Inflammatory macrophage (primary cell): ENCODE results near the gene PPIE.

Source experiments
- DNase-seq, 2 donors: peaks; one replicate each; pipeline ENCODE4 v3.0.0-alpha.2; 2020 to 2022
- total RNA-seq, 18 experiments: gene quantifications; one replicate each; lab custom pipeline; 2026; ENCODE audit warnings: mixed read lengths in 6 of 18, inconsistent platforms in 2 of 18; lab: John Stamatoyannopoulos, UW

The PPIE gene
- total RNA-seq, result 8.7 to 31.7 (median 25.3) reads per million in 18 experiments

DNA sequence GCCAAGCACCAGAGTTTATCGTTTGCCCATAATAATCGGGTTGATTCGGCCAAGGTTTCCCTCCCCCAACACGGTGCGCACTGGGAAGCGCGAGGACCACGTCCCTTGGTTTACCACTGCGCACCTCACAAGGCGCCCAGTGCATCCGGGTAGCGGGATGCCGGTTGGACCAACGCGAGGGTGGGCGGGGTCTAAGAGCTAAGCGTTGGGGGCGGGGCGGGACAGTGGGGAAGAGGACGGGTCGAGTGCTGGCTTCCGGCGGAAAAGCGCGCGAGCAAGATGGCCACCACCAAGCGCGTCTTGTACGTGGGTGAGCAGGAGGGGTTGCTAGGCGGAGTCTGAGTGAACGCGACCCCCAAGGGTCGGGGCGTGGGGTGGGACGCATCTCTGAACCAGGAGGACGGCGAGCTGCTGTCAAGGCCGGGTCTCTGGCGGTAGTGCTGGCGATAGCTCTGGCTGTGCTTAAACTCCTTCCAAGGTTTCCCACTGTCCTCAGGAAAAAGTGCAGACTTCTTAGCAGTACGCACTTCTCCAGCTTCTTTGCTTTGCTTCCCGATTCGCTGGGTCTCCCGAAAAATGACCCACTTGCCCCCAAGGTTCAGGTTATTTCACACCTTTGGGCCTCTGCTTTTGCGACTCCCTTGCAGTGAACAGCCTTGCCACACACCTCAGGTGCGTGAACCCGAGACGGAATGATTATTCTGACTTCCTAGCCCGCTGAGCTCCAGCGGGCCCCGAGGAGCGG, at the start of gene PPIE:
Gene PPIE, plus strand, starts transcription at position 261 of the 745 bp plus-strand sequence. Its CDS starts 19 bp downstream, at position 280.
- peak; percentile 90 to 96 for DNase-seq

- DNase-seq, result no peak
These were observed 49.5 kb upstream of the PPIE start for GRCh38 chr1:39689214-39689613.

DNA sequence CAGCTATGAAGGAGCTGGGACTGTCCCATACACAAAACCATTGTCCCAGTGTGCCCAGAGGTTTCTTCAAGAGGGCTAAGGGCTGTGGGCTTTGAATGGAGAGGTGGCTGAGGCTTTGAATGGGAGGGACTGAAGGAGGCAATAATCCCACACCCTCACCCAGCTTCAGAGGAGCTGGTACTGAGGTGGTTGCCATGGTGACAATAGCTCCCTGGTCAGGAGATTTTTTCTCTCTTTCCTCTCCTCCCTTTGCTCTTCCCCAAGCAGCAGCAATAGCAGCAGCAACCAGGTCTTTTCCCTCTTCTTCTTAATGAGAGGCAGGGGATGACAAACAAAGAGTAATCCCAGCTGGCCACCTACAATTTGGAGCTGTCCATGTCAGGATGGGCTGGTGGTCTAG, 49.0 kb upstream of the PPIE start:
- no peak for DNase-seq

GRCh38 chr1:39690225-39690624, 48.5 kb upstream of the PPIE start:
- no peak for DNase-seq

DNA sequence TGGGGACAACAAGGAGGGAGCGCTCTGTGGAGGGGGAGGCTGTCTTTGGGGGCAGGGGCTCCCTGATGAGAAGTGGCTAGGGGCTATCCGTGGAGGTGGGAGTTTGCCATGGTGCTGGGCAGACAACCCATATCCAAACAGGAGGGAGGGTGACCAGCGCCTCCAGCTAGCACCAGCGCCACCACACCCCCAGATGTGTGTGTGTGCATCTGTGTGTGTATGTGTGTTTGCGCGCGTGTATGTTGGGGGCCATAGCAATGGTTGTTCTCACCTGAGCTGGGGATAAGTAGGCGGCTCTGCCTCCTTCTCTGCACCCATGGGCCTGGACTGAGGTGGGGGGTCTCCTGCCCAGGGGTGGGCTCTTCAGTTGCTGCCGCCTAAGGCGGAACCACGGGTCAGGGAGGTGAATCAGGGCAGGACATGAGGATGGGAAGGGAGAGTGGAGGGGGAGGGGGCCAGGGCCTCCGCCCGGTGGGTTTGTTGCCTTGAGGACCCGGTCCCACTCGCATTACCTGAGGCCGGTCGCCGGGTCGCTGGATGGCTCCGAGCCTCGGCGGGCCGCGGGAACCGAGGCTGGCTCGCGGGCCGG, 47.8 kb upstream of the PPIE start:
- DNase-seq, result no peak

GRCh38 chr1:39691383-39692151, 47.1 kb upstream of the PPIE start, which contains the start of gene HPCAL4:
Gene HPCAL4, minus strand, starts transcription at chr1:39691433. Its CDS starts 6,830 bp downstream, at chr1:39684603.
- DNase-seq, result peak; percentile 50 to 71

DNA sequence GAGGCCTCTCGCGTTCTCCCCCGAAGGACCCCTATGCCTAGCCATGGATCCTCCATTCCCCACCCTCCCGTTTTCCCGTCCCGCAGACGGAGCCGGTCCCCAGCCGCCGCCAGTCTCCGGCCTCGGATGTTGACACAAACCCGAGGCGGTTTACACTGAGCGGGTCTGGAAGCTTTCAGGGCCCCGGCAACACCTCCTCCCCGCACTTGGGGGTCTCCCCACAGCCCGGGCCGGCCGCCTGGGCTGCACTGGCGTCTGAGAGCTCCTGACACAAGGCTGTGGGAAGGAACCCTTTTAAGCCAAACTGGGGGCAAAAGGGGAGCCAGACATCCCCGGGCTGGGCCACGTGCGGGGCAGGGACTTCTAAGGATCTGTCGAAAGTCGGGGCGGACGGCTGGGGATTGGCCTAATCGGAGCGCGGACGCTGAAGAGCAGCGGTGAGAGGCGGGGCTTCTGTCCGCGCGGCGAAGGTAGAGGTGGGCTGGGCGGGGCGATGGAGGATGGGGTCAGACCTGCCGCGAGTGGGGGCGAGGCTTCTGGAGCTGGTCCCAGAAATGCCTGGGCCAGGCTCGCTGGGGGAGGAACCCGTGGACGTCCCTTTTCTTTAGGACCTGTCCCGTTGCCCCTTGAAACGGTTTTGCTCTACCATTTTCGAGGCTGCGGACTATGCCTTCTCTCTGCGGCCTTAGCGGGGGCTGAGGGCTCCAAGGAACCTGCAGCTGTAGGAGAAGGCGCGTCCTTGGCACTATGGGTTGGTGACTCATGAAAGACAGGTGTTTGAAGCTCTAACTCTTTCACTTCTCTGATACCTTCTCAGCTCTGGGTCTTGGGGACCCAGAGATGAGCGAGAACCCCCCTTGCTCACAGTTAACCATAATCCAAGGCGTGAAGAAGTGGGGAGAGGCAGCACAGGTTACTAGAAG, 46.3 kb upstream of the PPIE start:
- no peak for DNase-seq

- DNase-seq, result no peak
These were observed 44.7 kb upstream of the PPIE start for GRCh38 chr1:39694026-39694425.

- peak in 1 of 2 donors; percentile 8 for DNase-seq
These were observed 43.7 kb upstream of the PPIE start for GRCh38 chr1:39695016-39695415.

GRCh38 chr1:39696448-39696847, 42.2 kb upstream of the PPIE start:
- DNase-seq, result no peak

DNA sequence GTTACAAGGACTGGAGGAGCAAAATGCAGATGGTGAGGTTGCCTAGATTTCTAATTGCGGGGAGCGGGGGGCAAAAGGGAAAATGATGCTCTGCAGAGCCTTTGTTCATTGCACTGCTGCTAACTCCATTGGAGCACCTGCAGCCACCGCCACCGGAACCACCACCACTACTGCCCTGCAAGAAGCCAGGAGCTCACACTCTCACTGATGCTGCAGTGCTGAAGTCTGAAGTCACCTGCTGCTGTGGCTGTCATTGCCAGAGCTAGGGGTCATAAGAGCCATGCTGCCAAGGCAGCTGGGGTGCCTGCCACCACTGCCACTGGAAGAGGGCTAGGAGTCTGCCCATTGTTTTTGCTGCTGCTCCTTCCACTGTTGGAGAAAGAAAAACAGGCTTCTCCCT, 40.1 kb upstream of the PPIE start:
- DNase-seq, result no peak

DNA sequence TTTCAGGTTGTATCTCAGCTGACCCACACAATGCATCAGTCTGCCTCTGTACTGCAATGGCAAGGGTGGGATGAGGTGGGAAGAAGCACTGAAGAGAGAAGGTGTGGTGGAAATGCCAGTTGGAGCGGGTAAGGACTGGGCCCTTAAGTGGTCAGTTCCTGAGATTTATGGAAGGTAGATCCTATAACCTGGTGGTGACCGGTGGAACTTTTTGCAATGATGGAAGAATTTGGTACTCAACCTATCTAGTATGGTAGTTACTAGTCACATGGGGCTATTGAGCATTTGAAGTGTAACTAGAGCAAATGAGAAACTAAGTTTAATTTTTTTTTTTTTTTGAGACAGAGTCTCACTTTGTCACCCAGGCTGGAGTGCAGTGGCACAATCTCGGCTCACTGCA, 39.3 kb upstream of the PPIE start:
- DNase-seq, result no peak

DNA sequence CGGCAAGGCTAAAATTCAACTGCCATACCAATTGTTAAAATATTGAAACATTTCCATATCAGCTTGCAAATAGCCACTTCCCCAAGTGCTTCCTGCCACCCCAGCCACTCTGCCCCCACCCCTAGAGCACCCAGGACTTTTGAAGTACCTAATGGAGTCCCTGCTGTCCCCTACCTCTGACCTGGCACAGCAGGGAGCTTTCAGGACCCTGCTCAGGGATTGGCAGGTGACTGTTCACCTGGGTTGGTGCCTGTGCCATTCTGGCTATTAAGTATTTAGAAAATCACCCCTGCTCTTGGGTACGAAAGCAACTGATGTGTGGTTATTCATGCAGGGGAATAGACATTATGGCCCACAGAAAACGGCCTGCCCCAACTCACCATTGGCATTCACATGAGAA, 38.3 kb upstream of the PPIE start:
- DNase-seq, result no peak

DNA sequence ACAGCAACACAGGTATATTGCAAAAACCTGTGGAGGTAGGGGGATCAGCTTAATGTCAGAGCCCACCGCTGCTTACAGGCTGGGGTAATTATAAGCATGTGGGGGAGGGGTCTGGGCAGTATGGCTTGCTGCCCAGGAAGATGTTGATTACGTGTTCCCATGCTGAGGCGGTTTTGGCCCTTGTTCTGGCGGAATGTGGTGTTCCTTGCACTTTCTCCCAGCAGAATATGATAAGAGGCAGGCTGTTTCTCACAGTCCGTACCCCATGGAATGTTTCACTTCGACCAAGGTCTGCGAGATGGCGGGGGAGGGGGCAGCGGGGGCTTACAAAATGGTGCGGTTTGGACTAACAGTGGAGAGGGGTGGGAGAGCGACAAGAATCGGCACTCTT, 37.6 kb upstream of the PPIE start:
- DNase-seq, result no peak

- DNase-seq, result no peak
These were observed 33.9 kb upstream of the PPIE start for GRCh38 chr1:39704757-39705156.

- no peak for DNase-seq
These were observed 31.2 kb upstream of the PPIE start for GRCh38 chr1:39707506-39707905.

DNA sequence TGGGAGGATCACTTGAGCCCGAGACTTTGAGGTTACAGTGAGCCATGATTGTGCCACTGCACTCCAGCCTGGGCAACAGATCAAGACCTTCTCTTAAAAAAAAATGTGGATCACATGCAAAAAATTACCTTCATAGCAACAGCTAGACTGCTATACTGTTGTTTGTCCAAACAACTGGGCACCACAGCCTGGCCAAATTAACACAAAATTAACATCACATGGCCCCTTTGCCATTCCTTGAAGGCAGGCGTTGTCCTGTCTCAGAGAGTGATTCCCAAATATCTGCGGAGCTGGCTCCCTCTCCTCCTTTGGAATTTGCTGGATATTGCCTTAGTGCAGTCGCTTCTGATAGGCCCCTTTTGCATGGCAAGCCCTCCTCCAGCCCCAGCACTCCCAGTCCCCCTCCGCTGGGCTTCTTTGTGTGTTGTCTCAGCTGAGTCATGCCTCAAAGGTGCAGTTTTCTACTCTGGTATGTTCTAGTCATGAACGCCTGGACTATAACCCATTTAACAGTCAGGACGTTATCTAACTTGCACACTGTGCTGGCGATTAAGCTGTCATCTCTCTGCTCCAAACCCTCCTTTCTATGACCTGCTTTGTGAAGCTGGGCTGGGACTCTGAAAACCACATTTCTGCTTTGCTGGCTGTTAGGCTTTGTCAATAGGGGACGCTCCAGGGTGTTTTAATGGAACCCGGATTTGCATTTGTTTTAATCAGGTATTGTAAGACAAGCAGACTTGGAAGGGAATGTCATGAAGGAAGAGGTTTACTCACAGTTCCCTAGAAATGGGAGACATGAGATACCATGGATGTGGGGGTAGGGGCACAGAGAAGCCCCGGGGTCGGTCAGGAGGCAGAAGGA, 27.3 kb upstream of the PPIE start:
- DNase-seq, result no peak

GRCh38 chr1:39711966-39712340, 26.7 kb upstream of the PPIE start:
- DNase-seq, result no peak

DNA sequence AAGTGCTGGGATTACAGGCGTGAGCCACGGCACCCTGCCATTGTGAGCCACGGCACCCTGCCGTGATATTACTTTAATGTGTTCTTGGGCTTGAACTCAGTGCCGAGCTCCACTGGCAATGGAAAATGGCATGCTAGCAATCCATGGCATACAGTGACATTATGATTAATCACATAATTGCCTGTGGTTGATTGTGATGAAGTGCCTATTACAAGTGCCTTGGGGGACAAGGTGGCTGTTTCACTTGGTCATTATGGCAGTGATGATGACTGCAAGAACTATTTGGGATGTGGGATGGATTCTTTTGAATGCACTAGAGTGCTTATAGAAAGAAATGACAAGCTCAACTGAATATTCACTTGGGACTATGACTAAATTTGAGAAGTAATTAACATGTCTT, 25.1 kb upstream of the PPIE start:
- no peak for DNase-seq

DNA sequence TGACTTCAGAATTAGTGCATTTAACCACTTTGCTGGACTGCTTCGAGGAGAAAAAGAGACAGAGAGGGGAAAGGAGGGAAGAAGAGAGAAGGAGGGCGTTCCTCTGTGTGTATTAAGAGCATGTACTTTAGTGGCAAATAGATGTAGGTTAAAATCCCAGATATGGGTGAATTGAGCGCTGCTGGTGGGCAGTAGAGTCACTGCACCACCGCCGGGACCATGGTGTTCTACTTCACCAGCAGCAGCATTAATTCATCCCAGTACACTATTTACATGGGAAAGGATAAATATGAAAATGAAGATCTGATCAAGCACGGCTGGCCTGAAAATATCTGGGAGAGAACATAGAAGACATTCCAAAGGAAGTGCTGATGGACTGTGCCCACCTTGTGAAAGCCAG, 20.9 kb upstream of the PPIE start:
- no peak for DNase-seq
